Naive thymus-derived CD4-positive, alpha-beta T cell (primary cell): Measurements from ENCODE around the gene SMCO1. TPM values are rescaled to one million over a fixed set of nuclear protein-coding genes. Genes with fewer than 3 reads are reported as not detected.

Experiments
- ATAC-seq: fragments of 150-1000 bp; cut with Tn5 transposase; 2 replicates; pipeline ENCODE4 v1.10.0; 2021; ENCODE audit warnings: mild to moderate bottlenecking, moderate library complexity
- CTCF ChIA-PET: fragments of 350-600 bp; sonication (Branson Sonifier 250); formaldehyde crosslinking; loops from one replicate; lab custom pipeline; 2021; ENCODE audit warnings: antibody characterized with exemption; lab: Charles Lee
- POLR2A ChIA-PET: fragments of 350-600 bp; sonication (Branson Sonifier 250); formaldehyde crosslinking; loops from one replicate; lab custom pipeline; 2021; ENCODE audit warnings: antibody characterized with exemption, inconsistent platforms; lab: Charles Lee
- DNase-seq, 9 donors: peaks; one replicate each; pipeline versions ENCODE4 v3.0.0 to v3.0.0-alpha.2; 2020 to 2022; ENCODE audit warnings: mixed read lengths in 1 of 9
- H3K27ac ChIP-seq: one replicate; pipeline ENCODE4 v1.7.0; 2013; ENCODE audit warnings: mild to moderate bottlenecking, low read depth, low read length, moderate library complexity
- H3K27me3 ChIP-seq, 2 donors: one replicate each; pipeline ENCODE4 v1.7.0; 2013; ENCODE audit warnings: low read length in 2 of 2, mild to moderate bottlenecking in 2 of 2, moderate library complexity in 2 of 2; ENCODE audit not compliant: control insufficient read depth in 2 of 2, insufficient read depth in 2 of 2
- H3K36me3 ChIP-seq, 3 experiments: 1 replicate in 2 of 3; 2 replicates in 1 of 3; pipeline ENCODE4 v1.7.0; 2013; ENCODE audit warnings: low read length in 3 of 3, mild to moderate bottlenecking in 3 of 3, moderate library complexity in 1 of 3; ENCODE audit not compliant: insufficient read depth in 3 of 3, control insufficient read depth in 2 of 3
- H3K4me1 ChIP-seq, 2 donors: one replicate each; pipeline ENCODE4 v1.7.0; 2013; ENCODE audit warnings: low read length in 2 of 2, mild to moderate bottlenecking in 2 of 2, moderate library complexity in 1 of 2; ENCODE audit not compliant: control insufficient read depth in 2 of 2, insufficient read depth in 2 of 2
- H3K4me3 ChIP-seq: 2 replicates; pipeline ENCODE4 v1.7.0; 2013; ENCODE audit warnings: mild to moderate bottlenecking, low read length
- H3K9me3 ChIP-seq, 3 experiments: 1 replicate in 2 of 3; 2 replicates in 1 of 3; pipeline ENCODE4 v1.7.0; 2013; ENCODE audit warnings: low read length in 3 of 3; ENCODE audit not compliant: control insufficient read depth in 2 of 3
- H3K27ac Mint-ChIP-seq, 9 donors: one replicate each; pipeline ENCODE4 v1.8.0; 2020 to 2022; ENCODE audit warnings: mixed read lengths in 9 of 9, mild to moderate bottlenecking in 8 of 9, moderate library complexity in 5 of 9, inconsistent platforms in 2 of 9
- H3K27me3 Mint-ChIP-seq, 5 donors: one replicate each; pipeline ENCODE4 v1.8.0; 2021 to 2022; ENCODE audit warnings: mixed read lengths in 5 of 5, mild to moderate bottlenecking in 1 of 5
- H3K36me3 Mint-ChIP-seq, 5 donors: one replicate each; pipeline ENCODE4 v1.8.0; 2020 to 2022; ENCODE audit warnings: mixed read lengths in 5 of 5, mild to moderate bottlenecking in 3 of 5, inconsistent platforms in 1 of 5
- H3K4me1 Mint-ChIP-seq, 7 donors: one replicate each; pipeline ENCODE4 v1.8.0; 2020 to 2022; ENCODE audit warnings: mixed read lengths in 7 of 7, mild to moderate bottlenecking in 3 of 7, inconsistent platforms in 1 of 7
- H3K4me3 Mint-ChIP-seq, 10 donors: one replicate each; pipeline ENCODE4 v1.8.0; 2020 to 2022; ENCODE audit warnings: mild to moderate bottlenecking in 10 of 10, mixed read lengths in 10 of 10, moderate library complexity in 6 of 10, inconsistent platforms in 2 of 10
- H3K9me3 Mint-ChIP-seq, 11 donors: one replicate each; pipeline ENCODE4 v1.8.0; 2020 to 2022; ENCODE audit warnings: mixed read lengths in 11 of 11, mild to moderate bottlenecking in 4 of 11, inconsistent platforms in 1 of 11, moderate library complexity in 1 of 11
- intact Hi-C, 2 donors: fragments of 100-400 bp; cut with micrococcal nuclease; formaldehyde crosslinking; loops; one replicate each; pipeline ENCODE4 v1.15.1; 2023
- polyA plus RNA-seq, 2 donors: library from polyadenylated mRNA; unstranded; fragments of 300-500 nt; fragmentation: Illumina TruSeq; gene quantifications; one replicate each; pipeline ENCODE4 v1.2.3, GENCODE V29; 2021
- total RNA-seq, 6 experiments: library from RNA in 5 of 6; stranded (reverse) in 5 of 6; gene quantifications; 1 replicate in 5 of 6; 2 replicates in 1 of 6; pipeline ENCODE4 v1.2.3 and lab custom pipeline; 2021 to 2026

The SMCO1 gene
- total and polyA plus RNA-seq, 7 experiments from 2014 or later, result not detected

- no peaks in the 10 kb centered on the region for H3K27me3 Mint-ChIP-seq
- H3K27ac ChIP-seq, result no peak overlapping the region
- peaks cover 0 to 1% (median 0%) of the 10 kb centered on the region in 11 donors for H3K9me3 Mint-ChIP-seq
- no peaks in the 10 kb centered on the region for H3K9me3 ChIP-seq
- DNase-seq (no peak), ATAC-seq (no peak)
- CTCF ChIA-PET, result no interaction called here
- peaks cover 0 to 12% (median 4%) of the 10 kb centered on the region in 3 experiments for H3K36me3 ChIP-seq
- peaks cover 8 to 49% (median 18%) of the 10 kb centered on the region in 5 donors for H3K36me3 Mint-ChIP-seq
- peak overlapping the region in 3 of 9 donors; percentile 4 to 76 (median 30) for H3K27ac Mint-ChIP-seq
- H3K4me1 Mint-ChIP-seq, result peaks cover 41 to 67% (median 64%) of the 10 kb centered on the region in 7 donors
- peak overlapping the region in 7 of 10 donors; percentile 7 to 92 (median 38) for H3K4me3 Mint-ChIP-seq
- intact Hi-C loops, result no loop called here
- H3K4me1 ChIP-seq, result peaks cover 12 to 29% of the 10 kb centered on the region in 2 donors
- no peak overlapping the region for H3K4me3 ChIP-seq
- POLR2A ChIA-PET, result interaction anchor here (0.6 kb wide), 1 partner anchor 328 kb away, joined by 5 read pairs; no protein-coding TSS in a partner anchor
- no peaks in the 10 kb centered on the region for H3K27me3 ChIP-seq
Measured at GRCh38 chr3:196498297-196498696, 16.8 kb downstream of the SMCO1 start.

- intact Hi-C loops, result no loop called here
- ATAC-seq, result no peak
- DNase-seq, result no peak
- Mint-ChIP-seq H3K27ac (no peak overlapping the region), H3K4me1 (peaks cover 44 to 72% (median 69%) of the 10 kb centered on the region in 7 donors), H3K27me3 (no peaks in the 10 kb centered on the region), H3K9me3 (no peaks in the 10 kb centered on the region), H3K36me3 (peaks cover 8 to 50% (median 26%) of the 10 kb centered on the region in 5 donors), H3K4me3 (no peak overlapping the region)
- Histone ChIP-seq H3K9me3 (no peaks in the 10 kb centered on the region), H3K27me3 (no peaks in the 10 kb centered on the region), H3K4me1 (peaks cover 12 to 29% of the 10 kb centered on the region in 2 donors), H3K36me3 (peaks cover 0 to 8% (median 4%) of the 10 kb centered on the region in 3 experiments), H3K27ac (no peak overlapping the region), H3K4me3 (no peak overlapping the region)
- ChIA-PET POLR2A (no interaction called here), CTCF (no interaction called here)
Measured at GRCh38 chr3:196496183-196496582, 19.0 kb downstream of the SMCO1 start.

- H3K36me3 Mint-ChIP-seq, result peaks cover 4 to 27% (median 17%) of the 10 kb centered on the region in 5 donors
- peak overlapping the region in 1 of 9 donors; percentile 11 for H3K27ac Mint-ChIP-seq
- DNase-seq (no peak), ATAC-seq (no peak)
- Histone ChIP-seq H3K27me3 (no peaks in the 10 kb centered on the region), H3K36me3 (peaks cover 0 to 4% (median 4%) of the 10 kb centered on the region in 3 experiments), H3K9me3 (no peaks in the 10 kb centered on the region), H3K27ac (no peak overlapping the region), H3K4me1 (peaks cover 0 to 13% of the 10 kb centered on the region in 2 donors), H3K4me3 (no peak overlapping the region)
- no peaks in the 10 kb centered on the region for H3K27me3 Mint-ChIP-seq
- no peak overlapping the region for H3K4me3 Mint-ChIP-seq
- no peaks in the 10 kb centered on the region for H3K9me3 Mint-ChIP-seq
- CTCF ChIA-PET, result no interaction called here
- intact Hi-C loops, result no loop called here
- POLR2A ChIA-PET, result no interaction called here
- peaks cover 22 to 64% (median 52%) of the 10 kb centered on the region in 7 donors for H3K4me1 Mint-ChIP-seq
Measured at GRCh38 chr3:196493292-196493691, 21.9 kb downstream of the SMCO1 start.

GRCh38 chr3:196492080-196492479 lies 23.1 kb downstream of the SMCO1 start:
- H3K27me3 Mint-ChIP-seq, result no peaks in the 10 kb centered on the region
- Histone ChIP-seq H3K36me3 (peaks cover 4 to 13% (median 4%) of the 10 kb centered on the region in 3 experiments), H3K9me3 (no peaks in the 10 kb centered on the region), H3K4me1 (peaks cover 0 to 5% of the 10 kb centered on the region in 2 donors), H3K4me3 (no peak overlapping the region), H3K27ac (no peak overlapping the region), H3K27me3 (no peaks in the 10 kb centered on the region)
- H3K4me1 Mint-ChIP-seq, result peaks cover 24 to 57% (median 45%) of the 10 kb centered on the region in 7 donors
- no peaks in the 10 kb centered on the region for H3K9me3 Mint-ChIP-seq
- no peak for ATAC-seq
- H3K4me3 Mint-ChIP-seq, result peak overlapping the region in 1 of 10 donors; percentile 12
- DNase-seq, result no peak
- intact Hi-C loops, result no loop called here
- POLR2A ChIA-PET, result no interaction called here
- peaks cover 9 to 28% (median 22%) of the 10 kb centered on the region in 5 donors for H3K36me3 Mint-ChIP-seq
- CTCF ChIA-PET, result no interaction called here
- peak overlapping the region in 1 of 9 donors; percentile 15 for H3K27ac Mint-ChIP-seq

- intact Hi-C loops, result no loop called here
- H3K9me3 Mint-ChIP-seq, result no peaks in the 10 kb centered on the region
- H3K4me3 Mint-ChIP-seq, result no peak overlapping the region
- peaks cover 6 to 29% (median 18%) of the 10 kb centered on the region in 5 donors for H3K36me3 Mint-ChIP-seq
- DNase-seq, result no peak
- H3K27ac Mint-ChIP-seq, result peak overlapping the region in 5 of 9 donors; percentile 5 to 74 (median 64)
- ATAC-seq, result no peak
- Histone ChIP-seq H3K27ac (no peak overlapping the region), H3K4me1 (no peaks in the 10 kb centered on the region), H3K27me3 (no peaks in the 10 kb centered on the region), H3K36me3 (peaks cover 8 to 26% (median 16%) of the 10 kb centered on the region in 3 experiments), H3K9me3 (no peaks in the 10 kb centered on the region), H3K4me3 (no peak overlapping the region)
- H3K27me3 Mint-ChIP-seq, result no peaks in the 10 kb centered on the region
- ChIA-PET CTCF (interaction anchor here (0.6 kb wide), 1 partner anchor 12 kb away, joined by 4 read pairs; no protein-coding TSS in a partner anchor), POLR2A (interaction anchor here (0.7 to 1.7 kb wide), 2 partner anchors 12 to 453 kb away, joined by 3 read pairs; partner anchors contain the start of gene NCBP2)
- H3K4me1 Mint-ChIP-seq, result peaks cover 12 to 41% (median 31%) of the 10 kb centered on the region in 7 donors
Measured at GRCh38 chr3:196489747-196490146, 25.4 kb downstream of the SMCO1 start.

- Histone ChIP-seq H3K9me3 (no peaks in the 10 kb centered on the region), H3K4me3 (no peak overlapping the region), H3K36me3 (peaks cover 23 to 55% (median 24%) of the 10 kb centered on the region in 3 experiments), H3K27me3 (no peaks in the 10 kb centered on the region), H3K4me1 (no peaks in the 10 kb centered on the region), H3K27ac (no peak overlapping the region)
- Mint-ChIP-seq H3K4me1 (peaks cover 6 to 19% (median 15%) of the 10 kb centered on the region in 7 donors), H3K27me3 (no peaks in the 10 kb centered on the region), H3K9me3 (no peaks in the 10 kb centered on the region), H3K36me3 (peaks cover 6 to 28% (median 20%) of the 10 kb centered on the region in 5 donors), H3K4me3 (no peak overlapping the region), H3K27ac (no peak overlapping the region)
- DNase-seq, result peak in 2 of 9 donors; percentile 7 to 20
- no peak for ATAC-seq
- intact Hi-C loops, result loop anchor here (1.0 to 2.0 kb wide), 3 partner anchors 17 to 33 kb away; partner anchors contain the start of gene RNF168 (in 1 of the 2)
- CTCF ChIA-PET, result interaction anchor here (0.5 to 1.5 kb wide), 7 partner anchors 31 to 234 kb away, joined by 3 to 6 read pairs (median 4); no protein-coding TSS in a partner anchor
- POLR2A ChIA-PET, result no interaction called here
Measured at GRCh38 chr3:196486263-196486662, 28.9 kb downstream of the SMCO1 start.
